HG02759 (cell line): ENCODE measurements around the gene AKR1B15.
"Not testable (repeated sequence)": the region's sequence is repeated elsewhere in the genome, so short reads cannot be mapped to it uniquely, and the experiment has no call there.

Experiments
- ATAC-seq: cut with Tn5 transposase; IDR thresholded peaks from one replicate; pipeline ENCODE4 v1.9.1; 2021; ENCODE audit warnings: mild to moderate bottlenecking, moderate library complexity; ENCODE audit not compliant: unreplicated experiment

Gene AKR1B15

GRCh38 chr7:134548877-134549276, at the start of gene AKR1B15:
AKR1B15 (plus strand) TSS chr7:134549110; CDS start chr7:134564620, 15,510 bp downstream.
- ATAC-seq = peak; percentile 96

- ATAC-seq = no peak
Observed at GRCh38 chr7:134500406-134500805, 48.5 kb upstream of the AKR1B15 start.

GRCh38 chr7:134500982-134501381, 47.9 kb upstream of the AKR1B15 start:
- no peak for ATAC-seq

- no peak for ATAC-seq
Observed at GRCh38 chr7:134502463-134503371, 46.2 kb upstream of the AKR1B15 start.

- no peak for ATAC-seq
Observed at GRCh38 chr7:134504660-134505164, 44.2 kb upstream of the AKR1B15 start.

GRCh38 chr7:134505856-134506255, 43.1 kb upstream of the AKR1B15 start:
- no peak for ATAC-seq

GRCh38 chr7:134509010-134509409, 39.9 kb upstream of the AKR1B15 start:
- ATAC-seq = no peak

GRCh38 chr7:134510646-134511045, 38.3 kb upstream of the AKR1B15 start:
- no peak for ATAC-seq

- no peak for ATAC-seq
Observed at GRCh38 chr7:134512271-134512670, 36.6 kb upstream of the AKR1B15 start.

- no peak for ATAC-seq
Observed at GRCh38 chr7:134513169-134513752, 35.6 kb upstream of the AKR1B15 start.

GRCh38 chr7:134514106-134514505, 34.8 kb upstream of the AKR1B15 start:
- ATAC-seq = no peak

- ATAC-seq = peak; percentile 50
Observed at GRCh38 chr7:134514663-134515062, 34.2 kb upstream of the AKR1B15 start.

GRCh38 chr7:134515569-134516468, 33.1 kb upstream of the AKR1B15 start:
- ATAC-seq = no peak

GRCh38 chr7:134520130-134520529, 28.8 kb upstream of the AKR1B15 start:
- ATAC-seq = no peak

GRCh38 chr7:134522601-134523000, 26.3 kb upstream of the AKR1B15 start:
- no peak for ATAC-seq

GRCh38 chr7:134525449-134525848, 23.5 kb upstream of the AKR1B15 start:
- not testable (repeated sequence) for ATAC-seq

- not testable (repeated sequence) for ATAC-seq
Observed at GRCh38 chr7:134526552-134527248, 22.2 kb upstream of the AKR1B15 start.

- no peak for ATAC-seq
Observed at GRCh38 chr7:134527979-134528371, 20.9 kb upstream of the AKR1B15 start.

- ATAC-seq = no peak
Observed at GRCh38 chr7:134528749-134529148, 20.2 kb upstream of the AKR1B15 start.

GRCh38 chr7:134530460-134530859, 18.4 kb upstream of the AKR1B15 start:
- ATAC-seq = no peak
